ENCODE measurements around the gene UBE4B. TPM values are rescaled to one million over a fixed set of nuclear protein-coding genes. Genes with fewer than 3 reads are reported as not detected.

The UBE4B gene
- total RNA-seq, 1 experiment from 2014 or later: 31.2 TPM

- ChIA-PET CTCF (interaction anchor here (1.0 kb wide), 1 partner anchor 21 kb away, joined by 3 read pairs; no protein-coding TSS in a partner anchor), POLR2A (no interaction called here)
- BruUV-seq (replicated peaks): no TSS peak
- TF ChIP-seq CTCF (IDR thresholded peaks at IDR 0.05; ENCODE audit: unreplicated experiment): no peak
- Mint-ChIP-seq H3K36me3 (ENCODE audit: insufficient read depth, unreplicated experiment) (peaks cover 13% of the 10 kb centered on the region), H3K27me3 (ENCODE audit: insufficient read depth, unreplicated experiment) (peaks cover 1% of the 10 kb centered on the region), H3K4me3 (ENCODE audit: unreplicated experiment) (no peak overlapping the region), H3K27ac (ENCODE audit: low read depth, unreplicated experiment) (no peak overlapping the region), H3K4me1 (ENCODE audit: insufficient read depth, unreplicated experiment) (no peaks in the 10 kb centered on the region), H3K9me3 (ENCODE audit: unreplicated experiment) (peaks cover 7% of the 10 kb centered on the region)
- intact Hi-C loops (cut with micrococcal nuclease): no loop called here
- DNase-seq (ENCODE audit: unreplicated experiment): no peak
These were observed 155.4 kb downstream of the UBE4B start for GRCh38 chr1:10188133-10188650.

GRCh38 chr1:10189659-10190058, 156.9 kb downstream of the UBE4B start:
- Mint-ChIP-seq H3K27ac (ENCODE audit: low read depth, unreplicated experiment) (no peak overlapping the region), H3K4me3 (ENCODE audit: unreplicated experiment) (no peak overlapping the region), H3K9me3 (ENCODE audit: unreplicated experiment) (peaks cover 7% of the 10 kb centered on the region), H3K4me1 (ENCODE audit: insufficient read depth, unreplicated experiment) (no peaks in the 10 kb centered on the region), H3K27me3 (ENCODE audit: insufficient read depth, unreplicated experiment) (peaks cover 8% of the 10 kb centered on the region), H3K36me3 (ENCODE audit: insufficient read depth, unreplicated experiment) (peaks cover 7% of the 10 kb centered on the region)
- no TSS peak for BruUV-seq (replicated peaks)
- ChIA-PET POLR2A (no interaction called here), CTCF (interaction anchor here (0.6 kb wide), 1 partner anchor 292 kb away, joined by 5 read pairs; no protein-coding TSS in a partner anchor)
- no peak for TF ChIP-seq CTCF (IDR thresholded peaks at IDR 0.05; ENCODE audit: unreplicated experiment)
- intact Hi-C loops (cut with micrococcal nuclease): no loop called here
- DNase-seq (ENCODE audit: unreplicated experiment): no peak

GRCh38 chr1:10192263-10192662, 159.5 kb downstream of the UBE4B start:
- no TSS peak for BruUV-seq (replicated peaks)
- H3K9me3 Mint-ChIP-seq (ENCODE audit: unreplicated experiment): peaks cover 7% of the 10 kb centered on the region
- intact Hi-C loops (cut with micrococcal nuclease): no loop called here
- no peak overlapping the region for H3K4me3 Mint-ChIP-seq (ENCODE audit: unreplicated experiment)
- H3K36me3 Mint-ChIP-seq (ENCODE audit: insufficient read depth, unreplicated experiment): no peaks in the 10 kb centered on the region
- H3K27me3 Mint-ChIP-seq (ENCODE audit: insufficient read depth, unreplicated experiment): peaks cover 8% of the 10 kb centered on the region
- no peaks in the 10 kb centered on the region for H3K4me1 Mint-ChIP-seq (ENCODE audit: insufficient read depth, unreplicated experiment)
- CTCF ChIA-PET: interaction anchor here (0.7 kb wide), 1 partner anchor 139 kb away, joined by 3 read pairs; no protein-coding TSS in a partner anchor
- no peak for TF ChIP-seq CTCF (IDR thresholded peaks at IDR 0.05; ENCODE audit: unreplicated experiment)
- no peak overlapping the region for H3K27ac Mint-ChIP-seq (ENCODE audit: low read depth, unreplicated experiment)
- no peak for DNase-seq (ENCODE audit: unreplicated experiment)
- POLR2A ChIA-PET: no interaction called here

GRCh38 chr1:10193288-10193687, 160.5 kb downstream of the UBE4B start:
- no peak overlapping the region for H3K4me3 Mint-ChIP-seq (ENCODE audit: unreplicated experiment)
- H3K36me3 Mint-ChIP-seq (ENCODE audit: insufficient read depth, unreplicated experiment): no peaks in the 10 kb centered on the region
- BruUV-seq (replicated peaks): no TSS peak
- TF ChIP-seq CTCF (IDR thresholded peaks at IDR 0.05; ENCODE audit: unreplicated experiment): no peak
- no peaks in the 10 kb centered on the region for H3K4me1 Mint-ChIP-seq (ENCODE audit: insufficient read depth, unreplicated experiment)
- DNase-seq (ENCODE audit: unreplicated experiment): no peak
- ChIA-PET CTCF (interaction anchor here (1.0 kb wide), 1 partner anchor 16 kb away, joined by 4 read pairs; no protein-coding TSS in a partner anchor), POLR2A (interaction anchor here (2.1 kb wide), 1 partner anchor 17 kb away, joined by 5 read pairs; the partner anchor contains the start of gene KIF1B)
- intact Hi-C loops (cut with micrococcal nuclease): no loop called here
- H3K27ac Mint-ChIP-seq (ENCODE audit: low read depth, unreplicated experiment): no peak overlapping the region
- peaks cover 7% of the 10 kb centered on the region for H3K9me3 Mint-ChIP-seq (ENCODE audit: unreplicated experiment)
- H3K27me3 Mint-ChIP-seq (ENCODE audit: insufficient read depth, unreplicated experiment): peaks cover 8% of the 10 kb centered on the region

Measured in MCF 10A (cell line).